Ovary (tissue), 3 donors: ENCODE data around the gene ARMH3.

ENCODE experiments used
- POLR2A ChIP-seq: fragments of 450-650 bp; IDR thresholded peaks from one replicate; pipeline ENCODE4 v1.6.1; 2017; ENCODE audit warnings: antibody characterized with exemption, mild to moderate bottlenecking, moderate library complexity
- TF ChIP-seq, protein P1 (sequence below), 3 donors: fragments of 450-650 bp in 2 of 3; fragments of 200-600 bp in 1 of 3; IDR thresholded peaks; one replicate each; pipeline versions ENCODE4 v1.5.1 to v1.8.0; 2016 to 2022; ENCODE audit warnings: antibody characterized with exemption in 3 of 3, mild to moderate bottlenecking in 1 of 3
- donor health status: DM: no; HTN: no; CAD: no.

GRCh38 chr10:101923256-101923655, 132.7 kb downstream of the ARMH3 start:
- TF ChIP-seq, protein P1, sequence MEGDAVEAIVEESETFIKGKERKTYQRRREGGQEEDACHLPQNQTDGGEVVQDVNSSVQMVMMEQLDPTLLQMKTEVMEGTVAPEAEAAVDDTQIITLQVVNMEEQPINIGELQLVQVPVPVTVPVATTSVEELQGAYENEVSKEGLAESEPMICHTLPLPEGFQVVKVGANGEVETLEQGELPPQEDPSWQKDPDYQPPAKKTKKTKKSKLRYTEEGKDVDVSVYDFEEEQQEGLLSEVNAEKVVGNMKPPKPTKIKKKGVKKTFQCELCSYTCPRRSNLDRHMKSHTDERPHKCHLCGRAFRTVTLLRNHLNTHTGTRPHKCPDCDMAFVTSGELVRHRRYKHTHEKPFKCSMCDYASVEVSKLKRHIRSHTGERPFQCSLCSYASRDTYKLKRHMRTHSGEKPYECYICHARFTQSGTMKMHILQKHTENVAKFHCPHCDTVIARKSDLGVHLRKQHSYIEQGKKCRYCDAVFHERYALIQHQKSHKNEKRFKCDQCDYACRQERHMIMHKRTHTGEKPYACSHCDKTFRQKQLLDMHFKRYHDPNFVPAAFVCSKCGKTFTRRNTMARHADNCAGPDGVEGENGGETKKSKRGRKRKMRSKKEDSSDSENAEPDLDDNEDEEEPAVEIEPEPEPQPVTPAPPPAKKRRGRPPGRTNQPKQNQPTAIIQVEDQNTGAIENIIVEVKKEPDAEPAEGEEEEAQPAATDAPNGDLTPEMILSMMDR (IDR thresholded peaks at IDR 0.05), result no peak
- TF ChIP-seq POLR2A, result no peak
